PC-9 (cell line): ENCODE results near the gene ZDHHC7.

ENCODE experiments used
- EZH2 ChIP-seq: fragments of 200-600 bp; sonication (generic); IDR thresholded peaks from 2 replicates; pipeline ENCODE4 v1.8.0; 2017; ENCODE audit warnings: antibody characterized with exemption, low read depth
- TF ChIP-seq, protein P1 (sequence below): fragments of 200-600 bp; sonication (generic); conservative IDR thresholded peaks from 2 replicates; pipeline ENCODE4 v1.6.1; 2017; ENCODE audit warnings: mixed run types, antibody characterized with exemption, mild to moderate bottlenecking, moderate library complexity

DNA sequence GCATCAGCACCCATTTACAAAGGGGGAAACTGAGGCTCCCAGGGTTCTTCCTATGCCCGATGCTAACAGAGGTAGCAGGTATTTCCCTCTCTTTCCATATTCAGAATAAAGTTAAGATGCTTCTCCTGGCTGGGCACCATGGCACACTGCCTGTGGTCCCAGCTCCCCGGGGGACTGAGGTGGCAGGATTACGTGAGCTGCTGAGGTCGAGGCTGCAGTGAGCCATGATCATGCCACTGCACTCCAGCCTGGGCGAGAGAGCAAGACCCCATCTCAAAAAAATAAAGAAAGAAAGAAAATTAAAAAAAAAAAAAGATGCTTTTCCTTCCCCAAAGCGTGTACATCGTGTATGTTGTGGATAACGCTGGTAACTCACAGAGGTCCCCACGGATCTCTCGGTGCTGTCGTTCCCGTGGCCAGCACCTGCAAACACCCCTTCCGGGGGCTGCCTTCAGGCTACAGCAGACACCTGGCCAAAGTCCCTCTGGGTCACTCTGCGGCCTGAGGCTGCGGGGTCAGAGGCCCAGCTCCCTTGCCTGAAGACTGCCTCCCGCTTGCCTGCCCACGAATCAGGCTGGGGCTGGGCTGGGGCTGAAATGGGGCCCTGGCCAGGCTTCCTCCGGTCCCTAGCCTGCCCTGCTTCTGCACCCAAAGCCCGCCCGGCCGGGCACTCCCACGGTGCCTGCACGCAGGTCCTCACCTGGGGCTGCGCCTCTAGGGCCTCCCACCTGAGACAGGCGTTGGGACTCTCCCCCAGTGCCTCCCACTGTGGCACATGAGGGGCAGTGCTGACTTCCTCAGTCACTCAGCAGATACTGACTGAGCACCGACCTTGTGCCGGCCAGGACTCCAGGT lies 63.1 kb downstream of the ZDHHC7 start:
- TF ChIP-seq, protein P1, sequence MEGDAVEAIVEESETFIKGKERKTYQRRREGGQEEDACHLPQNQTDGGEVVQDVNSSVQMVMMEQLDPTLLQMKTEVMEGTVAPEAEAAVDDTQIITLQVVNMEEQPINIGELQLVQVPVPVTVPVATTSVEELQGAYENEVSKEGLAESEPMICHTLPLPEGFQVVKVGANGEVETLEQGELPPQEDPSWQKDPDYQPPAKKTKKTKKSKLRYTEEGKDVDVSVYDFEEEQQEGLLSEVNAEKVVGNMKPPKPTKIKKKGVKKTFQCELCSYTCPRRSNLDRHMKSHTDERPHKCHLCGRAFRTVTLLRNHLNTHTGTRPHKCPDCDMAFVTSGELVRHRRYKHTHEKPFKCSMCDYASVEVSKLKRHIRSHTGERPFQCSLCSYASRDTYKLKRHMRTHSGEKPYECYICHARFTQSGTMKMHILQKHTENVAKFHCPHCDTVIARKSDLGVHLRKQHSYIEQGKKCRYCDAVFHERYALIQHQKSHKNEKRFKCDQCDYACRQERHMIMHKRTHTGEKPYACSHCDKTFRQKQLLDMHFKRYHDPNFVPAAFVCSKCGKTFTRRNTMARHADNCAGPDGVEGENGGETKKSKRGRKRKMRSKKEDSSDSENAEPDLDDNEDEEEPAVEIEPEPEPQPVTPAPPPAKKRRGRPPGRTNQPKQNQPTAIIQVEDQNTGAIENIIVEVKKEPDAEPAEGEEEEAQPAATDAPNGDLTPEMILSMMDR: no peak
- TF ChIP-seq EZH2: no peak
